AG09319 (cell line): ENCODE data around the gene VPS13D.

Experiments
- DNase-seq: peaks from one replicate; pipeline ENCODE4 v3.0.0-alpha.2; 2010; ENCODE audit warnings: low read depth; ENCODE audit errors: extremely low read depth
- CTCF ChIP-seq: IDR thresholded peaks from 2 replicates; pipeline ENCODE4 v1.5.1; 2011; ENCODE audit warnings: low read depth, mild to moderate bottlenecking, inconsistent platforms, low read length, moderate library complexity

VPS13D gene

DNA sequence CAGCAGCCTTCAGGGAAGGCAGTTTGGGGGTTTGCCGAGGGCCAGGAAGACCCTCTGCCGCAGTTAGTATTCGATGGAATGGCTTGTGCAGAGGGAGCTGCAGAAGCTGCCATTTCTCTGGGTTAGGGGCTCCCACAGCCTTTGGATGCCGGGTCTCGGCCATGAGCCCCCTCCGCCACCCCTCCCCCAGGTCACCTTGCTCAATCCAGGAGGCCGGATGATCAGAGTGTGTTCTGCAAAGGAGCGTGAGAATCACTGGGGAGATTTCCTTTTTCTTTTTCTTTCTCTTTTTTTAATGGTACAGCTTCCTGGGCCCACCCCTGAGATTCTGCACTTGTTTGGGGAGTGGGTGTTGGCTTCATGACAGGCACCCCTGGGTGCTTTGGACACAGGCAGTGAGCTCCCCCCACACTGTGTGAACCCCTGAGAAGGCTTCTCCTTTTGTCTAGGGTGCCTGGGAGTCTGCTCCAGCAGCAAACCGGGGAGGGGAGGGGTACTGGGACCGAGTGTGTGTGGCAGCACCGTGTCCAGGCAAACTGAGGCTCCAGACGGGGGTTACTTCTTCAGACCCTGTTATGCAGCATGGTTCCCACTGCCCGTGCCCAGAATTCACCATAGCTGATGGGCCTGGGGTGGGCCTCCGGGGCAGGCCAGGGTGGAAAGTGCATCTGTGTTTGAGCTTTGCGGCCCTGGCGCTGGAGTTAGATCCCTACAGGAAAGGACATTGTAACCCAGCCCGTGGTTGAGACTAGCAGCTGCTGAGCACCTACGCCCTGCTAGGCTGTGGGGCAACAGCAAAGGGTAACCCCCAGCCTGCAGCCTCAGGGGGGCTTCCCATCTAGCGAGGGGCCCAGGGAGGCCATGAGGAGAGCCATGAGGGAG is 44.6 kb upstream of the VPS13D start:
- TF ChIP-seq CTCF: no peak
- DNase-seq: no peak

- no peak for TF ChIP-seq CTCF
- no peak for DNase-seq
Observed at GRCh38 chr1:12185918-12186678, 43.7 kb upstream of the VPS13D start.

DNA sequence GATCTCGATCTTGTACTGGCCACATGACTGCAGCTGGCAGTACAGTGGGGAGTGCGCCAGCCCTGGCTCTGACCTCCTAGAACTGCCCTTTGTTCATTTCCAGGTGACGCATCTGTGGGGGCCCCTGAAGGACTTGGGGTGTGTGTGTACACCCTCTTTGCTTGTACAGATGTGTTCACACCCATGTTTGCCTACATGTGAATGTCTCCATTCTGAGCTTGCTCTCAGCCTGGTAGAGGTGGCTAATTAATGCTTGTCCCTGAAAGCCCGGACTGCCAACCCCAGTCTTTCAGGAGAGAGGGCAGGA is 43.2 kb upstream of the VPS13D start:
- no peak for TF ChIP-seq CTCF
- DNase-seq: no peak

DNA sequence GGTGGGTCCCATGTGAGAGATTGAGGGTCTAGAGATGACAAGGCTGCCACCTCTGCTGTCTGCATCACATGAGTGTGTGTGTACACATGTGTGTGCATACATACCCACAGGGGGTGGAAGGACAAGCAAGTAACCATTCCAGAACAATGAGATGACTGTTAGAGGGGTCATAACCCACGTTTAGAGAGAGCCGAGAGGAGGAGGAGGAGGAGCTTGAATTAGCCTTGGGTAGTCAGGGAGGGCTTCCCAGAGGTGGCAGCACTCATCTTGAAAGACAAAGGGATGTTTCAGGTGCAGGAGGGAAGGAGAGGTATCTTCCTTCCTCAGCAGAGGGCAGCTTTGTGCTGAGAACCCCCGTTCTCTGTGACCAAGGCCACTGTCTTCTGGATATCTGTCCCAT is 41.7 kb upstream of the VPS13D start:
- no peak for DNase-seq
- TF ChIP-seq CTCF: no peak

DNA sequence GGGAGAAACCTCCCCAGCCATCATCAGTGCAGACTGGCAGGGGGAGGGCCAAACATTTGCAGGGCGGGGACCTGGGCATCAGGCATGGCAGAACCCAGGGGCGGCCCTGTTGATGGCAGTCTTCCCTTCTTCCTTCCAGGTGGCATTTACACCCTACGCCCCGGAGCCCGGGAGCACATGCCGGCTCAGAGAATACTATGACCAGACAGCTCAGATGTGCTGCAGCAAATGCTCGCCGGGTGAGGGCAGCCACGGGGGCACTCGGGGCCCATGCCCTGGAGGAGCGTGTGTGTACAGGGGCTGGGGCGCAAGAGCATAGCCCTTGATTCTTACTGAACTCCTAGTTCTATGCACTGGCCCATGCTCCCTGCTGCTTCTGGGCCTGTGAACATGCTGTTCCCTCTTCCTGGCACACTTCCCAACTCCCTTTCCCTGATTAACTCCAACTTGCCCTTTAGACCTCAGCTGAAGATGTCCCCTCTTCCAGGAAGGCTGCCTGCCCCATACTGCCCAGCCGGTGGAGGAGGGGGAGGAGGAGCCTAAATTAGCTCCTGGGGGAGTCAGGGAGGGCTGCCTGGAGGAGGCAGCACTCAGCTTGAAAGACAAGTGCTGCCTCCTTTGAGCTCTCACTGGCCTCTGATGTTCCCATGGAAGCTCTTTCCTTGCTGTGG is 41.0 kb upstream of the VPS13D start:
- no peak for TF ChIP-seq CTCF

GRCh38 chr1:12189328-12189682 is 40.5 kb upstream of the VPS13D start:
- TF ChIP-seq CTCF: no peak
- DNase-seq: no peak

More for the DNA sequence above, 41.0 kb upstream of the VPS13D start:
- no peak for DNase-seq
